Right hindlimb (tissue), 1 donor: ENCODE data around the gene TADA3.
A peak's percentile ranks its signal among the peaks of the same experiment; 100 is the strongest.

Experiments used
- DNase-seq: peaks from one replicate; pipeline ENCODE4 v3.0.0-alpha.2; 2018

The TADA3 gene

GRCh38 chr3:9754678-9755077 is 37.6 kb downstream of the TADA3 start:
- no peak for DNase-seq

- DNase-seq = no peak
These were observed 41.5 kb downstream of the TADA3 start for GRCh38 chr3:9750556-9751411.

- peak; percentile 98 for DNase-seq
These were observed 42.4 kb downstream of the TADA3 start, which contains the start of gene OGG1 for GRCh38 chr3:9749645-9750555. TSS of gene OGG1 (plus strand) at chr3:9749952. CDS start at chr3:9750287, 335 bp downstream.

GRCh38 chr3:9749296-9749644 is 43.0 kb downstream of the TADA3 start:
- no peak for DNase-seq

- DNase-seq = no peak
These were observed 44.2 kb downstream of the TADA3 start for GRCh38 chr3:9748031-9748430.

DNA sequence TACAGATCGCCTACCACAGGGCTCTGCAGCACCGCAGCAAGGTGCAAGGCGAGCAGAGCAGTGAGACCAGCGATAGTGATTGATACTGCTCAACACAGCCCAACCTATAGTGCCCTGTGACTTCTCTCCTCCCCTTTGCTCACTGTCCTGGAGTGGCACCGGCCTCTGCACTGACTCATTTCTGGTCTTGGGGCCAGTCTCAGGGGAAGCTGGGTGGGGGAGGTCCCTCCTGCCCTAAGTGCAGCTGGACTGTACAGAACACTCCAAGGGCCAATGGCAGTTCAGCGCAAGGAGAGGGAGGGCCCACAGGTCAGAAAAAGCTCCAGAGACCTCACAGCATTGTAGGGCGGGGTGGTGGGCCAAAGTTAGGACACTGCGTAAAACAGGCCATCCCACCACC is 45.0 kb downstream of the TADA3 start:
- no peak for DNase-seq

DNA sequence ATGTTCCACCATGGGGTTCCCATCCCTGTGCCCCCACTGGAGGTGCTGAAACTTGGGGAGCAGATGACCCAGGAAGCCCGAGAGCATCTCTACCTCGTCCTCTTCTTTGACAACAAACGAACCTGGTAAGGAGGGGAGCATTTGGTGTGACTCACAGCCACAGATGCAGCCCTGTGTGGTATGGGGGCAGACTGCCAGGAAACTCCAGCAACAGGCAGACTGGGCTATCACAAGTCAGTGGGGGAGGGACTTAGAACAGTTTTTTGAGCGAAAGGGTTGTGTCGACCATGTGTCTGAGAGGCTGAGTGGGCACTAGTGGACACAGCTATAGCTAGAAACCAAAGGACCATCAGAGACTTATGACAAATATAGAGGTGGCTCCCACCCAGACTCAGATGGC is 45.9 kb downstream of the TADA3 start:
- no peak for DNase-seq

- DNase-seq = no peak
These were observed 46.8 kb downstream of the TADA3 start for GRCh38 chr3:9745521-9745920.

DNA sequence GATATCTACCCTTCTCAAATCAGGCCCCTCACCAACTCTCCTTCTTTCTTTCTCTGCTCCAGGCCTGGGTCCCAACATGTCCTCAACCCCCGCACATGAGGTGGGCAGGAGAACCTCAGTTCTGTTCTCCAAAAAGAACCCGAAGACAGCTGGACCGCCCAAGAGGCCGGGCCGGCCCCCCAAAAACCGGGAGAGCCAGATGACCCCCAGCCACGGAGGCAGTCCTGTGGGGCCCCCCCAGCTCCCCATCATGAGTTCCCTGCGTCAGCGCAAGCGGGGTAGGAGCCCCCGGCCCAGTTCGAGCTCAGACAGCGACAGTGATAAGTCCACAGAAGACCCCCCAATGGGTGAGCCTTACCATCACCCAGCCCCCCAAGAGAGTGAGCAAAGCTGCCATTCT is 48.1 kb downstream of the TADA3 start:
- DNase-seq = no peak

- DNase-seq = no peak
These were observed 48.7 kb downstream of the TADA3 start for GRCh38 chr3:9743548-9743947.

- DNase-seq = no peak
These were observed 49.7 kb downstream of the TADA3 start for GRCh38 chr3:9742560-9742959.

DNA sequence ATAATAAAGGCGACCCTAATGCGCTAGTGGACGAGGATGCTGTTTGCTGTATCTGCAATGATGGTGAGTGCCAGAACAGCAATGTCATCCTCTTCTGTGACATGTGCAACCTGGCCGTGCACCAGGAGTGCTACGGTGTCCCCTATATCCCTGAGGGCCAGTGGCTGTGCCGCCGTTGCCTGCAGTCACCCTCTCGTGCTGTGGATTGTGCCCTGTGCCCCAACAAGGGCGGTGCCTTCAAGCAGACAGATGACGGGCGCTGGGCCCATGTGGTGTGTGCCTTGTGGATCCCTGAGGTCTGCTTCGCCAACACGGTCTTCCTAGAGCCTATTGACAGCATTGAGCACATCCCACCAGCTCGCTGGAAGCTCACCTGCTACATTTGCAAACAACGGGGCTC is 53.1 kb downstream of the TADA3 start:
- no peak for DNase-seq

- DNase-seq = no peak
These were observed 55.4 kb downstream of the TADA3 start for GRCh38 chr3:9736831-9737230.

DNA sequence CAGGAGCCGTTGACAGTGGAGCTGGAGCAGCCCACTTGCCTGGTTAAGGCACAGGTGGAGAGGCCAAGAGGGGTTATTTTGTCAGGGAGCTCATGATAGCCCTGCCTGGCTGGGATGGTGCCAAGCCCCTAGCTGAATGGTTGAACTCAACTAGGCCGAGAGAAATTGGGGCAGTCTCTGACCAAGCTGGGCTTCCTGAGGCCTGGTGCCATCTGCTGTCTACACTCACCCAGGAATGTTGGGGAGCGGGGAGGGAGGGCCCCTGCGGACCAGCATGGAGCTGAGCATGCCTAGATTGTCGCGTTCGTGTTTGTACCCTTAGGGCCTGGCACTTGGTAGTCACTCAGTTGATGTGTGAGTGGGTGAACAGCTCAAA is 59.5 kb downstream of the TADA3 start:
- no peak for DNase-seq

DNA sequence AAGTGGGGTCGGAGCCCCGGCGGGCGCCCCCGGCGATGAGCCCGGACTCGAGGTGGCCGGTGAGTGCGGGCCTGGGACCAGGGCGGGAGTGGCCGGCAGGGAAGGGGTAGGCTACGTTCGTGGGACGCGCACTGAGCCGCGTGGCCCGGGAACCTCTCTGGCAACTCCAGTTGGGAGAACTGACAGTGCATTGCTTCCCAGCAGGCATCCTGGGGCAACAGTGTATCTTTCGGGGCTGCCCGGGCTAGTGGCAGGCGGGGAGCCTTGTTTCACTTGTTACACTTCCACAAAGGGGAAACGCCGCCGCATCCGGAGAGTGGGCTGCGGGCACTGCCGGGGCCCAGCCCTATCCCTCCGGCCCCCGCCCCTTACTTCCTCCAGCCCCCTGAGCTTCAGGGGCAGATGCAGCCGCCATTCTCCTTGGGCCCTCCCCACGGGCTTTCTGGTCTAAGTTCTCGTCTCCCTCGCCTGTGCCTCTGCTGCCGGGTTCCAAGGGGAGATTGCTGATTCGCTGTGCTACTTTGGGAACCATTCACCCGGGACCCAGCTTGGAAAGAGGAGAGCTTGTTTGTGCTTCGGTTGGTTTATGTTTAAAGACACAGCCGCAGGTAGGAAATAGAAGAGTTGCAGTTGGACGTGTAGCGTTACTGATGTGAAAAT is 60.1 kb downstream of the TADA3 start:
- DNase-seq = no peak

GRCh38 chr3:9731206-9732079 is 60.8 kb downstream of the TADA3 start, which contains the start of gene BRPF1:
TSS of gene BRPF1 (plus strand) at chr3:9731735. CDS start at chr3:9734141, 2,406 bp downstream.
- DNase-seq = peak; percentile 100

- no peak for DNase-seq
These were observed 61.5 kb downstream of the TADA3 start for GRCh38 chr3:9730657-9731205.
